GM12878 (cell line): ENCODE results near the gene M1AP. TPM values are rescaled to one million over a fixed set of nuclear protein-coding genes. Genes with fewer than 3 reads are reported as not detected.

Source experiments
- ATAC-seq: fragments of 200-7000 bp; cut with Tn5 transposase; 3 replicates; pipeline ENCODE4 v1.9.1; 2020; ENCODE audit warnings: mild to moderate bottlenecking, moderate library complexity
- BruUV-seq: library from RNA; stranded (reverse); fragments of 400-500 nt; replicated peaks from 2 replicates; lab custom pipeline; 2021; lab: Mats Ljungman, UMichigan
- CTCF ChIA-PET: fragments of 300-600 bp; sonication (Branson Sonifier 250); formaldehyde crosslinking; extraction: SDS; loops from one replicate; lab custom pipeline; 2021; ENCODE audit warnings: inconsistent platforms; lab: Yijun Ruan, JAX
- POLR2A ChIA-PET: fragments of 350-600 bp; formaldehyde crosslinking; extraction: SDS; loops from one replicate; lab custom pipeline; 2021; ENCODE audit warnings: inconsistent platforms; lab: Charles Lee
- RAD21 ChIA-PET: fragments of 300-600 bp; sonication (Branson Sonifier 250); formaldehyde crosslinking; loops from one replicate; lab custom pipeline; 2023; ENCODE audit warnings: antibody characterized with exemption; ENCODE audit not compliant: unreplicated experiment; lab: Charles Lee
- SMC1A ChIA-PET: fragments of 300-600 bp; sonication (Branson Sonifier 250); formaldehyde crosslinking; loops from one replicate; lab custom pipeline; 2023; ENCODE audit not compliant: unreplicated experiment, uncharacterized antibody; lab: Charles Lee
- DNase-seq: peaks from one replicate; pipeline ENCODE4 v3.0.0-alpha.2; 2011; ENCODE audit warnings: low read depth, low spot score
- FAIRE-seq: peaks from 3 replicates; lab custom pipeline; 2011; peaks lifted over from hg19 to GRCh38; lab: Jason Lieb, UNC
- H2AFZ ChIP-seq: 2 replicates; pipeline ENCODE4 v1.6.0; 2011; ENCODE audit warnings: low read depth, low read length, control low read depth; ENCODE audit not compliant: control insufficient read depth
- H3K27ac ChIP-seq: 2 replicates; pipeline ENCODE4 v1.5.1; 2011; ENCODE audit warnings: control low read depth; ENCODE audit not compliant: control insufficient read depth, insufficient read depth
- H3K27me3 ChIP-seq, 2 experiments: replicated peaks in 1 of 2; 2 replicates each; pipeline versions ENCODE4 v1.6.0 to v1.6.1; 2011; ENCODE audit warnings: low read length in 1 of 2; ENCODE audit not compliant: control insufficient read depth in 2 of 2, insufficient read depth in 2 of 2
- H3K36me3 ChIP-seq, 2 experiments: 2 replicates each; pipeline ENCODE4 v1.5.1; 2011; ENCODE audit warnings: low read length in 1 of 2; ENCODE audit not compliant: control insufficient read depth in 2 of 2, insufficient read depth in 2 of 2
- H3K4me1 ChIP-seq: 2 replicates; pipeline ENCODE4 v1.6.1; 2011; ENCODE audit warnings: mild to moderate bottlenecking, low read length, moderate library complexity, mixed read lengths; ENCODE audit not compliant: control insufficient read depth, insufficient read depth
- H3K4me2 ChIP-seq: 2 replicates; pipeline ENCODE4 v1.6.0; 2011; ENCODE audit warnings: control low read depth; ENCODE audit not compliant: control insufficient read depth, insufficient read depth
- H3K4me3 ChIP-seq: fragments of 200-600 bp; sonication (generic); 2 replicates; pipeline ENCODE4 v1.5.1; 2016
- H3K79me2 ChIP-seq: 2 replicates; pipeline ENCODE4 v1.6.0; 2011; ENCODE audit warnings: low read length; ENCODE audit not compliant: control insufficient read depth, insufficient read depth
- H3K9ac ChIP-seq: 2 replicates; pipeline ENCODE4 v1.8.0; 2011; ENCODE audit warnings: low read length, control low read depth, mixed read lengths; ENCODE audit not compliant: control insufficient read depth, insufficient read depth
- H3K9me3 ChIP-seq: replicated peaks from 3 replicates; pipeline ENCODE4 v1.5.1; 2011; ENCODE audit warnings: mild to moderate bottlenecking, low read length; ENCODE audit not compliant: control insufficient read depth, insufficient read depth
- H4K20me1 ChIP-seq: 2 replicates; pipeline ENCODE4 v1.6.0; 2011; ENCODE audit not compliant: control insufficient read depth, insufficient read depth
- BRCA1 ChIP-seq: IDR thresholded peaks from 2 replicates; pipeline ENCODE4 v1.6.1; 2011; ENCODE audit warnings: low read depth, low read length, improper control_type of control experiment
- CREB1 ChIP-seq: IDR thresholded peaks from 2 replicates; pipeline ENCODE4 v1.6.1; 2012; ENCODE audit warnings: low read depth, mild to moderate bottlenecking, inconsistent platforms
- FOS ChIP-seq: IDR thresholded peaks from 3 replicates; pipeline ENCODE4 v1.6.1; 2011; ENCODE audit warnings: borderline replicate concordance; ENCODE audit not compliant: insufficient read length; ENCODE audit errors: extremely low read depth
- HDAC2 ChIP-seq: fragments of 200-600 bp; sonication (generic); IDR thresholded peaks from 2 replicates; pipeline ENCODE4 v1.6.1; 2017
- NFYB ChIP-seq: IDR thresholded peaks from 2 replicates; pipeline ENCODE4 v1.6.1; 2011; ENCODE audit warnings: low read depth, mild to moderate bottlenecking, low read length, improper control_type of control experiment, moderate library complexity; ENCODE audit not compliant: insufficient read depth
- POLR2AphosphoS2 ChIP-seq: IDR thresholded peaks from 2 replicates; pipeline ENCODE4 v1.6.1; 2011; ENCODE audit warnings: low read depth, mild to moderate bottlenecking, low read length, improper control_type of control experiment, moderate library complexity
- POLR2AphosphoS5 ChIP-seq: IDR thresholded peaks from 2 replicates; pipeline ENCODE4 v1.6.1; 2011; ENCODE audit warnings: mild to moderate bottlenecking, low read length, inconsistent platforms
- RCOR1 ChIP-seq: conservative IDR thresholded peaks from 2 replicates; pipeline ENCODE4 v1.6.1; 2012; ENCODE audit warnings: low read depth, low read length, improper control_type of control experiment
- RELA ChIP-seq: fragments of 450-650 bp; IDR thresholded peaks from 2 replicates; pipeline ENCODE4 v1.8.0; 2014; ENCODE audit warnings: borderline replicate concordance; ENCODE audit not compliant: partially characterized antibody
- SP1 ChIP-seq: IDR thresholded peaks from one replicate; pipeline ENCODE4 v1.6.1; 2011; ENCODE audit warnings: low read depth, low read length
- SUZ12 ChIP-seq: fragments of 200-600 bp; sonication (generic); IDR thresholded peaks from one replicate; pipeline ENCODE4 v1.6.1; 2018; ENCODE audit warnings: antibody characterized with exemption, mild to moderate bottlenecking; ENCODE audit not compliant: unreplicated experiment
- ZNF622 ChIP-seq: fragments of 450-650 bp; IDR thresholded peaks from 2 replicates; pipeline ENCODE4 v1.6.1; 2017; ENCODE audit warnings: mild to moderate bottlenecking, inconsistent platforms
- WGBS: methylation state at CpG from one replicate; pipeline ENCODE4 v1.1.6; 2016; ENCODE audit warnings: low lambda C conversion rate; ENCODE audit not compliant: insufficient replicate concordance, insufficient coverage; ENCODE audit errors: missing lambda C conversion rate; 5-methylcytosine and 5-hydroxymethylcytosine counted together
- in situ Hi-C: fragments of 300-500 bp; cut with MboI; formaldehyde crosslinking; loops from 9 replicates; pipeline ENCODE4 v1.14.3; 2018; ENCODE audit warnings: mixed read lengths
- intact Hi-C: fragments of 100-400 bp; cut with micrococcal nuclease; formaldehyde crosslinking; loops from one replicate; pipeline ENCODE4 v1.14.2; 2022; ENCODE audit not compliant: unreplicated experiment
- polyA plus RNA-seq, 11 experiments: library from polyadenylated mRNA; depleted of rRNA in 4 of 11; unstranded in 6 of 11; stranded (reverse) in 5 of 11; fragments of >200 nt; fragmentation: Nextera tagmentation in 4 of 11; fragmentation: Illumina TruSeq in 1 of 11; extraction: Ambion mirVana in 4 of 11; extraction: Trizol in 1 of 11; gene quantifications; 1 replicate in 1 of 11; 2 replicates in 10 of 11; pipeline versions ENCODE4 v1.2.1 to v1.2.3, GENCODE V29; 2011 to 2016; ENCODE audit warnings: inconsistent platforms in 2 of 11, missing spikeins in 2 of 11, low read depth in 1 of 11
- total RNA-seq, 4 experiments: library from RNA; depleted of rRNA in 3 of 4; stranded (reverse); fragments of >200 nt in 3 of 4; fragmentation: Illumina TruSeq in 1 of 4; extraction: Trizol in 1 of 4; gene quantifications; 2 replicates each; pipeline versions ENCODE4 v1.2.1 to v1.2.3, GENCODE V29; 2013 to 2021
- TF ChIP-seq, protein P1 (sequence below): fragments of 450-650 bp; IDR thresholded peaks from 2 replicates; pipeline ENCODE4 v1.6.1; 2016; ENCODE audit warnings: mild to moderate bottlenecking, moderate library complexity, borderline replicate concordance
- TF ChIP-seq, protein P2 (sequence below), 3 experiments: IDR thresholded peaks in 2 of 3; conservative IDR thresholded peaks in 1 of 3; 2 replicates each; pipeline ENCODE4 v1.5.1; 2011; ENCODE audit warnings: low read depth in 3 of 3, low read length in 3 of 3, mild to moderate bottlenecking in 3 of 3, control low read depth in 2 of 3, moderate library complexity in 2 of 3, inconsistent platforms in 1 of 3, mixed read lengths in 1 of 3; ENCODE audit not compliant: control insufficient read depth in 2 of 3, insufficient read depth in 1 of 3; ENCODE audit errors: extremely low read depth in 1 of 3

Gene M1AP
- total and polyA plus RNA-seq, 10 of the 15 experiments (the other 5 are each of a cell fraction or from before 2014, with no cell fraction given): 0.04 to 0.32 (median 0.16) TPM; not detected in 4

DNA sequence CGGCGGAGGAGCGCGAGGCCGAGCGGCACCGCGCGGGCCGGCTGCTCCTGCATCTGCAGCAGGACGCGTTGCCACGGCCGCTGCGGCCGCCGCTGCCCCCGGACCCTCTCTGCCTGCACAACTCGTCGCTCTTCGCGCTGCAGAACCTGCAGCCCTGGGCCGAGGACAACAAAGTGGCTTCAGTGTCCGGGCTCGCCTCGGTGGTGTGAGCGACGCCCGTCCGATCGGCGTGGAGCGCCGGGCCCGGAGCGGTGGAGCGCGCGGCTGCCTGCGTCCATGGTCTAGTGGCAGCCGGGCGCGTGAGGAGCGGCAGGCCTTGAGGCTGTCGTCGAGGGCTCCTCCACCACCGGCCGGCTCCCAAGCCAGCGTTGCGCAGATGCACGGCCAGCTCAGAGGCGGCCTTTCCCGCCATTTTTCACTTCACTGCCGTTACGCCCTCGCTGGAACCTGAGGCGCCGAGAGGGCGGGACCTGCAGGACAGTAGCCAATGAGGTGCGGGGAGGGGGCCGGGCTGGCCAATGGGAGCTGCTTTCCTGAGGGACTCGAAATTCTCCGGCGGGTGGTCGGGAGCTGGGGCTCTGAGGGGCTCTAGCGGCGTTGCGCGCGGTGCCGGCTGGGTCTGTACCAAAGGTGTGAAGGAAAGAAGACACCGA lies 132.0 kb downstream of the M1AP start:
- no peak overlapping the region for H3K27ac ChIP-seq
- peaks cover 13% of the 10 kb centered on the region; the same call in 1 of the 2 replicates for H3K4me1 ChIP-seq
- H3K36me3 ChIP-seq: no peaks in the 10 kb centered on the region
- no peaks in the 10 kb centered on the region; the same call in 2 of the 3 replicates for H3K9me3 ChIP-seq
- H3K4me2 ChIP-seq: peak overlapping the region; percentile 96
- BruUV-seq: no TSS peak
- CTCF ChIA-PET: no interaction called here
- H3K4me3 ChIP-seq: peak overlapping the region; percentile 31; the same call in 1 of the 2 replicates
- DNase-seq (no peak), FAIRE-seq (no peak), ATAC-seq (peak; percentile 70)
- WGBS: 44% methylated on average over 50 of the region's 72 CpGs
- POLR2A ChIA-PET: interaction anchor here (1.2 kb wide), 1 partner anchor 12 kb away, joined by 3 read pairs; no protein-coding TSS in a partner anchor
- no peaks in the 10 kb centered on the region for H4K20me1 ChIP-seq
- H3K79me2 ChIP-seq: no peaks in the 10 kb centered on the region
- intact Hi-C loops (no loop called here), in situ Hi-C loops (no loop called here)
- RAD21 ChIA-PET: no interaction called here
- peaks cover 18 to 31% of the 10 kb centered on the region in 2 experiments for H3K27me3 ChIP-seq
- SMC1A ChIA-PET: interaction anchor here (1.5 kb wide), 1 partner anchor 15 kb away, joined by 3 read pairs; no protein-coding TSS in a partner anchor
- no peak overlapping the region for H3K9ac ChIP-seq
- peak overlapping the region; percentile 69 for H2AFZ ChIP-seq
- TF ChIP-seq, protein P1, sequence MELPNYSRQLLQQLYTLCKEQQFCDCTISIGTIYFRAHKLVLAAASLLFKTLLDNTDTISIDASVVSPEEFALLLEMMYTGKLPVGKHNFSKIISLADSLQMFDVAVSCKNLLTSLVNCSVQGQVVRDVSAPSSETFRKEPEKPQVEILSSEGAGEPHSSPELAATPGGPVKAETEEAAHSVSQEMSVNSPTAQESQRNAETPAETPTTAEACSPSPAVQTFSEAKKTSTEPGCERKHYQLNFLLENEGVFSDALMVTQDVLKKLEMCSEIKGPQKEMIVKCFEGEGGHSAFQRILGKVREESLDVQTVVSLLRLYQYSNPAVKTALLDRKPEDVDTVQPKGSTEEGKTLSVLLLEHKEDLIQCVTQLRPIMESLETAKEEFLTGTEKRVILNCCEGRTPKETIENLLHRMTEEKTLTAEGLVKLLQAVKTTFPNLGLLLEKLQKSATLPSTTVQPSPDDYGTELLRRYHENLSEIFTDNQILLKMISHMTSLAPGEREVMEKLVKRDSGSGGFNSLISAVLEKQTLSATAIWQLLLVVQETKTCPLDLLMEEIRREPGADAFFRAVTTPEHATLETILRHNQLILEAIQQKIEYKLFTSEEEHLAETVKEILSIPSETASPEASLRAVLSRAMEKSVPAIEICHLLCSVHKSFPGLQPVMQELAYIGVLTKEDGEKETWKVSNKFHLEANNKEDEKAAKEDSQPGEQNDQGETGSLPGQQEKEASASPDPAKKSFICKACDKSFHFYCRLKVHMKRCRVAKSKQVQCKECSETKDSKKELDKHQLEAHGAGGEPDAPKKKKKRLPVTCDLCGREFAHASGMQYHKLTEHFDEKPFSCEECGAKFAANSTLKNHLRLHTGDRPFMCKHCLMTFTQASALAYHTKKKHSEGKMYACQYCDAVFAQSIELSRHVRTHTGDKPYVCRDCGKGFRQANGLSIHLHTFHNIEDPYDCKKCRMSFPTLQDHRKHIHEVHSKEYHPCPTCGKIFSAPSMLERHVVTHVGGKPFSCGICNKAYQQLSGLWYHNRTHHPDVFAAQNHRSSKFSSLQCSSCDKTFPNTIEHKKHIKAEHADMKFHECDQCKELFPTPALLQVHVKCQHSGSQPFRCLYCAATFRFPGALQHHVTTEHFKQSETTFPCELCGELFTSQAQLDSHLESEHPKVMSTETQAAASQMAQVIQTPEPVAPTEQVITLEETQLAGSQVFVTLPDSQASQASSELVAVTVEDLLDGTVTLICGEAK: no peak
- 0 out of 2 replicates have a peak, but pooled peaks have one; percentile 19 for TF ChIP-seq CREB1
- TF ChIP-seq SP1: peak; percentile 87
- peak; percentile 23 for TF ChIP-seq FOS
- no peak for TF ChIP-seq POLR2AphosphoS2
- TF ChIP-seq HDAC2: no peak
- no peak for TF ChIP-seq RELA
- TF ChIP-seq BRCA1: no peak
- peak; percentile 14 for TF ChIP-seq SUZ12
- TF ChIP-seq, protein P2, sequence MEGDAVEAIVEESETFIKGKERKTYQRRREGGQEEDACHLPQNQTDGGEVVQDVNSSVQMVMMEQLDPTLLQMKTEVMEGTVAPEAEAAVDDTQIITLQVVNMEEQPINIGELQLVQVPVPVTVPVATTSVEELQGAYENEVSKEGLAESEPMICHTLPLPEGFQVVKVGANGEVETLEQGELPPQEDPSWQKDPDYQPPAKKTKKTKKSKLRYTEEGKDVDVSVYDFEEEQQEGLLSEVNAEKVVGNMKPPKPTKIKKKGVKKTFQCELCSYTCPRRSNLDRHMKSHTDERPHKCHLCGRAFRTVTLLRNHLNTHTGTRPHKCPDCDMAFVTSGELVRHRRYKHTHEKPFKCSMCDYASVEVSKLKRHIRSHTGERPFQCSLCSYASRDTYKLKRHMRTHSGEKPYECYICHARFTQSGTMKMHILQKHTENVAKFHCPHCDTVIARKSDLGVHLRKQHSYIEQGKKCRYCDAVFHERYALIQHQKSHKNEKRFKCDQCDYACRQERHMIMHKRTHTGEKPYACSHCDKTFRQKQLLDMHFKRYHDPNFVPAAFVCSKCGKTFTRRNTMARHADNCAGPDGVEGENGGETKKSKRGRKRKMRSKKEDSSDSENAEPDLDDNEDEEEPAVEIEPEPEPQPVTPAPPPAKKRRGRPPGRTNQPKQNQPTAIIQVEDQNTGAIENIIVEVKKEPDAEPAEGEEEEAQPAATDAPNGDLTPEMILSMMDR (IDR thresholded peaks at IDR 0.05 in 2 of 3, conservative IDR thresholded peaks at IDR 0.05 in 1 of 3; ENCODE audit: control insufficient read depth in 2 of 3, extremely low read depth in 1 of 3, insufficient read depth in 1 of 3, low read depth in 3 of 3, low read length in 3 of 3): no peak
- no peak for TF ChIP-seq ZNF622
- TF ChIP-seq NFYB: peak; percentile 71; the same call in 1 of the 2 replicates
- no peak for TF ChIP-seq POLR2AphosphoS5
- TF ChIP-seq RCOR1: no peak
